Endodermal cell (in vitro differentiated cells): ENCODE results near the gene PMPCB. TPM values are rescaled to one million over a fixed set of nuclear protein-coding genes. Genes with fewer than 3 reads are reported as not detected.
A peak's percentile ranks its signal among the peaks of the same experiment; 100 is the strongest.

Source experiments
- DNase-seq: peaks from one replicate; pipeline ENCODE4 v3.0.0-alpha.2; 2017
- H3K27ac ChIP-seq: 2 replicates; pipeline ENCODE4 v1.5.1; 2013; ENCODE audit warnings: mild to moderate bottlenecking, low read depth, low read length, moderate library complexity
- H3K27me3 ChIP-seq: 2 replicates; pipeline ENCODE4 v1.6.1; 2013; ENCODE audit warnings: mild to moderate bottlenecking, low read length, moderate library complexity; ENCODE audit not compliant: insufficient read depth, control insufficient read depth, poor library complexity, severe bottlenecking
- H3K36me3 ChIP-seq: 2 replicates; pipeline ENCODE4 v1.7.0; 2013; ENCODE audit warnings: mild to moderate bottlenecking, low read length, moderate library complexity; ENCODE audit not compliant: control insufficient read depth, insufficient read depth
- H3K4me1 ChIP-seq: one replicate; pipeline ENCODE4 v1.7.0; 2013; ENCODE audit warnings: low read length; ENCODE audit not compliant: control insufficient read depth, insufficient read depth
- H3K4me3 ChIP-seq: 2 replicates; pipeline ENCODE4 v1.5.1; 2013; ENCODE audit warnings: mild to moderate bottlenecking, low read length, moderate library complexity
- H3K9ac ChIP-seq: 2 replicates; pipeline ENCODE4 v1.6.1; 2013; ENCODE audit warnings: mild to moderate bottlenecking, low read length, moderate library complexity; ENCODE audit not compliant: poor library complexity, severe bottlenecking; ENCODE audit errors: extremely low read depth
- H3K9me3 ChIP-seq: 2 replicates; pipeline ENCODE4 v1.6.1; 2013; ENCODE audit warnings: mild to moderate bottlenecking, low read length, moderate library complexity; ENCODE audit not compliant: control insufficient read depth
- H3K27ac Mint-ChIP-seq: 2 replicates; pipeline ENCODE4 v1.8.0; 2020; ENCODE audit warnings: mixed read lengths
- H3K27me3 Mint-ChIP-seq: 2 replicates; pipeline ENCODE4 v1.8.0; 2021; ENCODE audit warnings: mild to moderate bottlenecking, mixed read lengths; ENCODE audit not compliant: insufficient read depth
- H3K36me3 Mint-ChIP-seq: 2 replicates; pipeline ENCODE4 v1.8.0; 2020; ENCODE audit warnings: low read depth, mixed read lengths
- H3K4me1 Mint-ChIP-seq: 2 replicates; pipeline ENCODE4 v1.8.0; 2020; ENCODE audit warnings: mixed read lengths
- H3K4me3 Mint-ChIP-seq: 2 replicates; pipeline ENCODE4 v1.8.0; 2020; ENCODE audit warnings: mild to moderate bottlenecking, moderate library complexity, mixed read lengths
- H3K9me3 Mint-ChIP-seq: 2 replicates; pipeline ENCODE4 v1.8.0; 2020; ENCODE audit warnings: mild to moderate bottlenecking, mixed read lengths
- CTCF ChIP-seq: fragments of 200-600 bp; sonication (generic); conservative IDR thresholded peaks from 2 replicates; pipeline ENCODE4 v1.5.0; 2021; ENCODE audit warnings: antibody characterized with exemption, mild to moderate bottlenecking
- WGBS, 2 experiments: methylation state at CpG; one replicate each; pipeline versions ENCODE4 v1.1.5 to v1.1.7; 2013; ENCODE audit warnings: missing lambda C conversion rate in 2 of 2, mixed read lengths in 1 of 2; ENCODE audit not compliant: insufficient coverage in 1 of 2, insufficient read length in 1 of 2; 5-methylcytosine and 5-hydroxymethylcytosine counted together
- total RNA-seq, 2 donors: library from RNA; stranded (reverse); fragmentation: NEBNext Ultra II Directional in 1 of 2; extraction: Animal tissue kit (Norgen Biotek cat#: 25700) in 1 of 2; gene quantifications; 2 replicates in 1 of 2; 3 replicates in 1 of 2; pipeline ENCODE4 v1.2.1, GENCODE V29; 2021

The PMPCB gene
- total RNA-seq, 2 donors from 2014 or later = 63.9 to 75.2 TPM

- H3K9me3 Mint-ChIP-seq = no peaks in the 10 kb centered on the region
- no peak overlapping the region for H3K27ac Mint-ChIP-seq
- Histone ChIP-seq H3K9me3 (peaks cover 7% of the 10 kb centered on the region), H3K4me3 (no peak overlapping the region), H3K9ac (no peak overlapping the region), H3K4me1 (no peaks in the 10 kb centered on the region), H3K27me3 (no peaks in the 10 kb centered on the region), H3K36me3 (peaks cover 73% of the 10 kb centered on the region), H3K27ac (no peak overlapping the region)
- H3K4me1 Mint-ChIP-seq = no peaks in the 10 kb centered on the region
- TF ChIP-seq CTCF = no peak
- H3K27me3 Mint-ChIP-seq = no peaks in the 10 kb centered on the region
- 92% methylated on average over 1 of the region's 2 CpGs; no CpG with 5 or more reads in 1 of the 2 experiments for WGBS, 2 experiments
- peaks cover 56% of the 10 kb centered on the region for H3K36me3 Mint-ChIP-seq
- H3K4me3 Mint-ChIP-seq = no peak overlapping the region
- DNase-seq = no peak
Observed at GRCh38 chr7:103338864-103339263, 41.6 kb downstream of the PMPCB start.

DNA sequence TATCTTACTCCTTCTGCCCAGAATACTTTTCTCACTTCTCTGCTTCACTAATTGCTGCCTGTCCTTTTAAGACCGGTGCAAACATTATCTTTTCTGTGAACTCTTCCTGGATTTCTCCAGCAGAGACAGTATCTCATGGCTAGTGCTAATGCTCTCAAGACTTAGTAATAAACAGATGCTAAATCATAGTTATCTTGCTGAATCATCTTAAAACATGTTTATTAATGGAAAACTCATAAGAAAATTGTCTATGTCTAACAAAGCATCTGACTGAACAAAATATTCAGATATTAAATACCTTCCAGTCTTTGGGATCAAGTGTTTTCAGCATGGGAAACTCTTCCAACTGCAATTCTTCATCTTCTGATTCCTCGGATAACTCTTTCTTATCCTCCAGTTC is 44.2 kb downstream of the PMPCB start:
- WGBS, 2 experiments = 96 to 100% methylated on average over 2 of the region's 2 CpGs
- TF ChIP-seq CTCF = no peak

GRCh38 chr7:103343332-103343731 is 46.1 kb downstream of the PMPCB start:
- Mint-ChIP-seq H3K27ac (peak overlapping the region; percentile 97), H3K36me3 (peaks cover 32% of the 10 kb centered on the region), H3K9me3 (no peaks in the 10 kb centered on the region), H3K4me1 (peaks cover 4% of the 10 kb centered on the region), H3K27me3 (no peaks in the 10 kb centered on the region), H3K4me3 (peak overlapping the region; percentile 95)
- no peaks in the 10 kb centered on the region for H3K4me1 ChIP-seq
- no peak for TF ChIP-seq CTCF
- H3K9ac ChIP-seq = peak overlapping the region; percentile 96
- DNase-seq = no peak
- peak overlapping the region; percentile 91 for H3K4me3 ChIP-seq
- H3K9me3 ChIP-seq = no peaks in the 10 kb centered on the region
- H3K36me3 ChIP-seq = peaks cover 33% of the 10 kb centered on the region
- no peaks in the 10 kb centered on the region for H3K27me3 ChIP-seq
- H3K27ac ChIP-seq = no peak overlapping the region

More for the DNA sequence above, 44.2 kb downstream of the PMPCB start:
- Mint-ChIP-seq H3K4me3 (no peak overlapping the region), H3K4me1 (peaks cover 3% of the 10 kb centered on the region), H3K9me3 (no peaks in the 10 kb centered on the region), H3K27me3 (no peaks in the 10 kb centered on the region), H3K27ac (no peak overlapping the region), H3K36me3 (peaks cover 48% of the 10 kb centered on the region)
- no peaks in the 10 kb centered on the region for H3K27me3 ChIP-seq
- H3K9ac ChIP-seq = no peak overlapping the region
- no peak for DNase-seq
- peaks cover 48% of the 10 kb centered on the region for H3K36me3 ChIP-seq
- no peak overlapping the region for H3K27ac ChIP-seq
- H3K4me3 ChIP-seq = no peak overlapping the region
- H3K4me1 ChIP-seq = no peaks in the 10 kb centered on the region
- H3K9me3 ChIP-seq = peaks cover 7% of the 10 kb centered on the region
